ENCODE data around the gene HIVEP3. TPM values are rescaled to one million over a fixed set of nuclear protein-coding genes. Genes with fewer than 3 reads are reported as not detected.
A peak's percentile ranks its signal among the peaks of the same experiment; 100 is the strongest.

Gene HIVEP3
- total RNA-seq, 1 experiment from 2014 or later: 0.55 TPM

- CTCF ChIA-PET: interaction anchor here (0.6 to 3.9 kb wide), 26 partner anchors 9 to 599 kb away, joined by 3 to 29 read pairs (median 4); no protein-coding TSS in a partner anchor
- H3K4me1 Mint-ChIP-seq: no peaks in the 10 kb centered on the region
- POLR2A ChIA-PET: no interaction called here
Observed at GRCh38 chr1:41573785-41574713, 344.7 kb downstream of the HIVEP3 start.

GRCh38 chr1:41573194-41573593 is 345.5 kb downstream of the HIVEP3 start:
- H3K27me3 Mint-ChIP-seq (ENCODE audit: low read depth): peaks cover 3% of the 10 kb centered on the region
- ChIA-PET CTCF (interaction anchor here (0.7 to 3.9 kb wide), 21 partner anchors 10 to 600 kb away, joined by 3 to 29 read pairs (median 4); no protein-coding TSS in a partner anchor), POLR2A (no interaction called here)
- H3K4me1 Mint-ChIP-seq: no peaks in the 10 kb centered on the region
- H3K36me3 Mint-ChIP-seq: no peaks in the 10 kb centered on the region
- no peak for ATAC-seq
- H3K4me3 Mint-ChIP-seq: no peak overlapping the region
- no peaks in the 10 kb centered on the region for H3K9me3 Mint-ChIP-seq
- H3K27ac Mint-ChIP-seq: no peak overlapping the region
- no peak for DNase-seq (ENCODE audit: low spot score)
- no peak for TF ChIP-seq HMGA2 (CRISPR knock-in tag; IDR thresholded peaks at IDR 0.05)
- TF ChIP-seq ARID4B (CRISPR knock-in tag; IDR thresholded peaks at IDR 0.05; ENCODE audit: borderline replicate concordance): no peak
- TF ChIP-seq USF2 (CRISPR knock-in tag; IDR thresholded peaks at IDR 0.05): no peak
- TF ChIP-seq E2F5 (CRISPR knock-in tag; IDR thresholded peaks at IDR 0.05): no peak
- TF ChIP-seq ZNF423 (CRISPR knock-in tag; IDR thresholded peaks at IDR 0.05): no peak
- no peak for TF ChIP-seq IRF2 (CRISPR knock-in tag; IDR thresholded peaks at IDR 0.05; ENCODE audit: borderline replicate concordance, low read depth)
- no peak for TF ChIP-seq MAX (CRISPR knock-in tag; IDR thresholded peaks at IDR 0.05)
- no peak for TF ChIP-seq ZNF416 (CRISPR knock-in tag; IDR thresholded peaks at IDR 0.05)
- TF ChIP-seq NR1H2 (CRISPR knock-in tag; IDR thresholded peaks at IDR 0.05): no peak
- TF ChIP-seq CBFB (CRISPR knock-in tag; IDR thresholded peaks at IDR 0.05; ENCODE audit: low read depth): no peak
- TF ChIP-seq ZNF121 (CRISPR knock-in tag; IDR thresholded peaks at IDR 0.05): no peak
- no peak for TF ChIP-seq NFYB (CRISPR knock-in tag; conservative IDR thresholded peaks at IDR 0.05; ENCODE audit: low read depth)
- no peak for TF ChIP-seq E2F4 (CRISPR knock-in tag; IDR thresholded peaks at IDR 0.05; ENCODE audit: borderline replicate concordance, low read depth)
- no peak for TF ChIP-seq ZNF138 (CRISPR knock-in tag; conservative IDR thresholded peaks at IDR 0.05)
- no peak for TF ChIP-seq ELF4 (CRISPR knock-in tag; IDR thresholded peaks at IDR 0.05; ENCODE audit: low read depth)
- no peak for TF ChIP-seq CREM (CRISPR knock-in tag; IDR thresholded peaks at IDR 0.05)

More at GRCh38 chr1:41573785-41574713, 344.7 kb downstream of the HIVEP3 start:
- Mint-ChIP-seq H3K4me3 (no peak overlapping the region), H3K9me3 (peaks cover 2% of the 10 kb centered on the region), H3K27ac (no peak overlapping the region), H3K36me3 (peaks cover under 1% of the 10 kb centered on the region; the same call in 1 of the 2 replicates), H3K27me3 (ENCODE audit: low read depth) (peaks cover 3% of the 10 kb centered on the region)
- ATAC-seq: peak; percentile 95
- peak; percentile 81 for DNase-seq (ENCODE audit: low spot score)
- TF ChIP-seq ZNF671 (CRISPR knock-in tag; IDR thresholded peaks at IDR 0.05) (no peak), CTCF (IDR thresholded peaks at IDR 0.05) (peak; percentile 81), ZSCAN18 (CRISPR knock-in tag; IDR thresholded peaks at IDR 0.05) (no peak), PRRX2 (CRISPR knock-in tag; IDR thresholded peaks at IDR 0.05) (no peak)

Measured in WTC11 (cell line).